HG03025 (cell line): ENCODE measurements around the gene RBM22.

Experiments used
- ATAC-seq: cut with Tn5 transposase; IDR thresholded peaks from one replicate; pipeline ENCODE4 v1.9.1; 2021; ENCODE audit warnings: mild to moderate bottlenecking, moderate library complexity; ENCODE audit not compliant: unreplicated experiment, low FRiP score

RBM22 gene

DNA sequence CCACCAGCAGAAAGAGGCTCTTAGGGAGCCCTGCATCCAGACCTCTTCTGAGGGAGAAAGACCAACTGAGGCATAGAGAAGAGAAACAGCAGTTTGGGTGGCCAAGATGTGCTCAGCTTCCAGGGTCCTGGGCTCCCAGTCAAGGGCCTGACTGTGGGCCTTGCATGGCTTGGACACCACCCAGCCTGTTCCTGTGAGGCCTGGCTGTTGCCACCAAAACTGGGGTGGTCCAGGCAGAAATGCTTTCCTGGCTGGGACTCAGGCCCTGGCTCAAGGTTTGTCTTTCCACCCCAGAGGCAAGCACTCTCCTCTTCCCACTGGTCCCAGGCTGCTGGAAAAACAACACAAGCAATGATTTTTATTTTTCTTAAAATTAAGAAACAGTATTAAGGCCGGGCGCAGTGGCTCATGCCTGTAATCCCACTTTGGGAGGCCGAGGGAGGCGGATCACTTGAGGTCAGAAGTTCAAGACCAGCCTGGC is 26.5 kb downstream of the RBM22 start:
- ATAC-seq, result no peak

DNA sequence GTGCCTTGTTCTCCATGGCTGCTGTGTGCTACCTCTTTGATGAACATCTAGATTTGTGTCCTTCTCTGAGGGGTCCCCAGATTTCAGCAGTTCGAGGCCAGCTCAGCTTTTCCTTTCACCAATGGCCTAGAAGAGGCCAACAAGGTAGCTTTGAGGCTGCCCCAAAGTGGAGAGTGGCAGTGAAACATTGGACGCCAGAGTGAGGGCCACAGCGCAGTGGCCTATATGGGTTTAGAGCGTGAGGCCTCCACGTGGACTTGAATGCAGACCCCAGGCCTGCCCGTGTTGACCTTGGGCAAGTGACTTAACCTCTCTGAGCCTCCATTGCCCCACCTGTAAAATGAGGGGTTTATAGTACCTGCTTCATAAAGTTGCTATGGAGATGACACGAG is 28.0 kb downstream of the RBM22 start:
- ATAC-seq, result no peak

DNA sequence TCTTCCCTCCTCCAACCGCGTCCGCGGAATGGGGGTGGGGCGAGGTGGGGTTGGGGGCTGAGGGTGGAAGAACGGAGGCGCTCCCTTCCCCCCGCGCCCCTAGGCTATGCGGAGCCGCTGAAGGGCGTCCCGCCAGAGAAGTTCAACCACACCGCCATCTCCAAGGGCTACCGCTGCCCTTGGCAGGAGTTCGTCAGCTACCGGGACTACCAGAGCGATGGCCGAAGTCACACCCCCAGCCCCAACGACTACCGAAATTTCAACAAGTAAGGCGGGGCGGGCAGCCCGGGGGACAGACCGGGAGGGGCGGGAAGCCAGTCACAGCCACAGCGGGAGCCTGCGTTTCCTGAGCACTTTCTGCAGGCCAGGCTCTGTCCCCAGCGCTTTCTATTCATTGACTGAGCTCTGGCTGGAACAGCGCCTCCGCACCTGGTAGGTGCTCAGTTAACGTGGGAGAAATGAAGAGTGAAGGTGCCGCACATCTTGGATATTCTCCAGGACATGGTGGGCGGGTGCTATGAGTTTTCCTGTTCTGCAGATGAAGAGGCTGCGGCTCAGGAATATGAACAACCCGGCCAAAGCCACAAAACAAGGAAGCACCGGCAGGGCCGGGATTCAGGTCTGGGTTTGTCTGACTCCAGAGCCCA is 28.5 kb downstream of the RBM22 start:
- ATAC-seq, result no peak

DNA sequence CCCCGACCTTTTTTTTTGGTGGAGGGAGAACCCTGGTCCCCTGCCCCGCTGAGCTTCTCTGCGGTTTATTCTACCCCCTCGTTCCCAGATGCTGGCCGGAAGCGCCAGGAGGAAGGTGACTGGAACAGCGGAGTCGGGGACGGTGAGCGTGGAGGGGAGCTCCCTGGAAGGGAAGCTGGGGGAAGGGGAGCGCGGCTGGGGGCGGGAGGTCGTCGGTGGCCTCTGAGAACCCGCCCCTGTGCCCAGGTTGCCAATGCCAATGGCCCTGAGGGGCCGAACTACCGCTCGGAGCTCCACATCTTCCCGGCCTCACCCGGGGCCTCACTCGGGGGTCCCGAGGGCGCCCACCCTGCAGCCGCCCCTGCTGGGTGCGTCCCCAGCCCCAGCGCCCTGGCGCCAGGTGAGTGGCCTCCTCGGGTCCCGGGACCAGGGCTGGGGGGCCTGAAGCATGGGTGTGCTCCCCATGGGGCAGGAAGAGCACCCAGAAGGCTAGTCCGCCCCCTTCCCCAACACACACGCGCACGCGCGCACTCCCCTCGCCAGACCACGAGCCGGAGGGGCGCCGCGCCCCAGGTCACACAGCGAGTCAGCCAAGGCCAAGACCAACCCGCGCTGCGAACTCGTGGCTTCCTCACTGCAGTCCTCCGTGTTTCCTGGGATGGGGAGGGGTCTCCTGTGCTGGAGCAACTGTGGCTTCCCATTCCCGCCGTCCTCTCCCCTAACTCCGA is 29.2 kb downstream of the RBM22 start:
- ATAC-seq, result no peak

DNA sequence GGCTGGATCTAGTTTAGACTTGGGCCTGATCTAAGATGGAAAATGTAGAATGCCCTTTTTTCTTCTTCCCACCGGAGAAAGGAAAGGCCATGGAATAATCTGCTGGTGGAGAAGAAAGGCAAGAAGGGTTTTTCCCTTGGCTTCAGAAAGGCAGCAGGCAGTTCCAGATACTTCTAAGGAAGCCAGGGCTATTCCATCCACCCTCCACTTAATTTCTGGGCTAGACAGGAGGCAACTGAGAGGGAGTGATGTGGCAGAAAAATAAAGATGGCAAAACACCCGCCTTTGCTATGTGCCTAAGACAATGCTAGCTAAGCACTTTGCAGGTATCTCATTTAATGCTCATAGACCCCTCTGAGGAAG is 29.9 kb downstream of the RBM22 start:
- ATAC-seq, result no peak

DNA sequence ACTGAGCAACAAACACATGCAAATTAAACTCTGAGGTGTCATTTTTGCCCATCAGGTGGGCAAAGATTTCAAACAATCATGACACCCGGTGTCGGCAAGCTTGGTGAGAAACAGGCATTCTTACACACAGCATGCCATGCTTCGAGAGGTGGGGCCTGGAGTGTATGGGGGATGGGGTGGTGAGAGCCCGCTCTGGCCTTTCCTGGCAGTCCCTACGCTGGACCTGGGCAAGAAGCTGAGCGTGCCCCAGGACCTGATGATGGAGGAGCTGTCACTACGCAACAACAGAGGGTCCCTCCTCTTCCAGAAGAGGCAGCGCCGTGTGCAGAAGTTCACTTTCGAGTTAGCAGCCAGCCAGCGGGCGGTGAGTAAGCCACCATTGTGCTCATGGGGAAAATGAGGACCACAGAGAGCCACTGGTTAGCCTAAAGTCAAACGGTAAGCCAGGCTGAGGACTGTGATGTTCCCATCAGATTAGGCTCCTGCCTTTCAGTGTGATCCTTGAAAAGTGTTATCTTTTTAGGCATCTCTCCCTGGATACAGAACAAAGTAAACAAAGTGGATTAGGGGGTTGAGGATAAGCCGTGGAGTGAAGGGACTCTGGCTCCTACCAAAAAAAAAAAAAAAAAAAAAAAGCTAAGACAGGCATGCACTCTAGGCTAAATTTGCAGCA is 30.5 kb downstream of the RBM22 start:
- ATAC-seq, result no peak

DNA sequence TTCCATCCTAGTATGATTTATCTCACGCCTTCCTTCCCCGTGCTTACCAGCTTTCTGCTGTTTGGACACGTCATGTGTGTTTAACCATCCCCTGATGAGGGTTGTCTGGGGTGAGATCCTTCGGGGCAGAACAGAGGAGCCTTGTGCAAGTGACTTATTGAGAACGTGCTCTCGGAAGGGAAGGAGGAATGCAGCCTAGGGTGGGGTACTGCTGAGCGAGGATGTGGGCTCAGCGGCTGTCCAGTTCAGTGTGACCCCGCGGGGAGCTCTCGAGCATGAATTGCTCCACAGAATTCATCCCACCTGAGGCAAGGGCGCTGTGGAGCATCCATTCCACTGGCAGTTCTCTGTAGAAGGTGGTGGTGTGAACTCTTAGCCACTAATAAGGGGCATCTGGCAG is 35.8 kb downstream of the RBM22 start:
- ATAC-seq, result no peak

GRCh38 chr5:150663936-150664335 is 36.9 kb downstream of the RBM22 start:
- no peak for ATAC-seq

DNA sequence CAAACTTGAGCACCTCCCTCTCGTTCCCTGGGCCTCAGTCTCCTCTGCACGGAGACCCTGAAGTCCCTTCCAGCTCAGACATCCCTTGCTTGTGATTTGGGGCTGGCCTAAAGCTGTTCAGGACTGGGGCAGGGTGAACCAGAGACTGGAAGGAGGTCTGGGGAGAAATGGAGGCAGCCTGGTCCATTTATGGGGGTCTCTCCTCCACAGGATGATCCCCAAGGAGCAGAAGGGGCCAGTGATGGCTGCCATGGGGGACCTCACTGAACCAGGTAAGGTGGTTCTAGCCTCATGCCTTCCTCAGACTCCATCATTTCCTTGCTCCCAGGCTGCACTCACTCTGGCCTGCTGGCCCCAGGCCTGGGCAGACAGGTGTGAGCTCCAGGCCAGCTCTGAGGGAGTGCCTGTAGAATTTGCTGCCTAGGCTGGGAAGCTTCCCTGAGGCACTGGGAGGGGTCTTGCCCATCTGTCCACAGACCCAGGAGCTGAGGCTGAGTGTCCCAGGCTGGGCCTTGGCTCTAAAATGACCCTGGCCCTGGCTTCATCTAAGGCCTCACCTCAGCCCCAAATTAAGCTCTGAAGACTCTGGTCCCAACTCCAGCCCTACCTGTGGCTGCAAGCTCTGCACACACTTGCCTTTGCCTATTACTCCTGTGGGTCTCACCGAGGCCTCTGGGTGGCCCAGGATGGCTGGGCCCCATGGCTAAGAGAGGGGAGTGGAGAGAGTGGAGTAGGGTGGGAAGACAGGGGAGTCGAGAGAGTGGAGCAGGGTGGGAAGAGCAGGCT is 37.9 kb downstream of the RBM22 start:
- ATAC-seq, result no peak

DNA sequence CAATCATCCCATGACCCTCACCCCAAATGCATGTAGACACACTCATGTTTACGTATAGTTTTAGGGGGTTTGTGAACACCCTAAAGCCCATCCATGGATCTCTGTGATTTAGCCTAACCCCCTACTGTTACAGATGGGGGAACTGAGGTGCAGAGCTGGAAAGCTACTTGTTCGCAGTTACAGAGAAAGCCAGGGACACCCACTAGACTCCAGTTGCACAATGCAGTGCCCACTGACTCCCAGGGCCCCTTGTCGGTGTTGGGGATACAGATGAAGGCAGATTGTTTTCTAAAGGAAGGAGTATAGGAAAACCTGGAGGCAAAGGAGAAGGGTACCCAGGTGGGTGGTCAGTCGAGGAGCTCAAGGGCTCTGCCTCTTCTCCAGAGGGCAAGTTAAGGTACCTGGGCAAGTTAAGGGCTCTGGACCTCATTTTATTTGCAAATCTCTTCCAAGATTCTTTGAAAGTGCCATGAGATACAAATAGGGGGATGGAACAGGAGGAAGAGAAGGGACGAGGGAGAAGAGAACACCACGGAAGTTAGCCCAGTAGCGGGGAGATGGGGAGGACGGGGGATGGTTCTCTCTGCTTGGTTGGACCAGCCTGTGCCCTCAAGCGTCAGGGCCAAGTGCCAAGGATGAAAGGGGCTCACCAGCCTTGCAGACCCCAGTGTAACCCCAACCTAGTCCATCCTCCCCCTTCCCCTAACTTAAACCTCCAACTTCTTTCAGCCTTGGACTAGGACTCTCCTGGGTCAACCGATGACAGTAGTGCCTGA is 38.9 kb downstream of the RBM22 start:
- ATAC-seq, result no peak

DNA sequence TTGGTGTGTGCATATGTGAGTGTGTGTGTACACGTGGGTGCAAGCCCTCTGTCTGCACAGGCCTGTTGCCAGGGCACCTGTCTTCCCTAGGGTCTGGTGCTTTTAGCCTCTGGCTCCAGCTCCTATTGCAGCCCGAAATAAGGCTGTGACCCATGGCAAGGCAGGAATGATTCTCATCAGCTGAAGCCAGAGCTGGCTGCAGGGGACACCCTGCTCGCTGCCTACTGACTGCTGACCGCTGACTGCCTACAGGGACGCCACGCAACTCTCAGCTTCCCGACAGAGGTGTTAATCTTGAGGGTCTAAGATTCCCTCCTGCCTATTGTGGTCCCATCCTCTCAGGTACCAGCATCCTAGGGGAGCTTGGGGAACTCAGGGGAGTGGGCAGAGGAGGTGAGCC is 39.8 kb downstream of the RBM22 start, which contains the start of gene MYOZ3:
Gene MYOZ3 (plus strand): TSS at position 166 of the 400 bp plus-strand sequence. CDS start 1,691 bp downstream, outside the sequence.
- ATAC-seq, result no peak

DNA sequence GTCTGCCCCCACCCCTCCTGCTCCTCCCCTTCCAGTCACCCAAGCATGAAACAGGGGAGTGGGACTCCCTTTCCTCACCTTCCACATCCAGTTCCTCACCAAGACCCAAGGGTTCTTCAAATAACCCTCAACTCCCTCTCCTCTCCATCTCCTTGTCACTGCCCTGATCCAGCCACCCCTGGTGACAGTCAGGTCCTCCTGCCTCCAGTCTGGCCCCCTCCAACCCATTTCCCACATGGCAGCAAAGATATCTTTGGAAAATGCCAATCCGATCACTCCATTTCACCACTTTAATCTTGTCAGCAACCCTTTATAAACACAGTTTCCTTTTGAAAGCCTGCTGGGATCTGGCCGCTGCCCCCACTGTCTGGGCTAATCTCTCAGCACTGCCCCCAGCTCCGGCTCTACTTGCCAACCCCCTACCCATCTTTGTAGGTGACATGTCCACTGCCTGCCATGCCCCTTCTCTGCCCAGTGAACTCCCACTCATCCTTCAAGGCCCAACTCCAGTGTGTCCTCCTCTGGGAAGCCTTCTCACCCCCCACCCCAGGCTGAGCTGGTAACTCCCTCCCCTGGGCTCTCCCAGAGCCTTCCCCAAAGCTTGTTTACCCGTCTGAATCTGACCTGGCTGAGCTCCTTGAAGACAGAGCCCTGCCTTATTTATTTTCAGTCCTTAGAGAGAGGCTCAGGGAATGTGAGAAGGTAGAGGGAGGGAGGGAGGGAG is 40.6 kb downstream of the RBM22 start:
- no peak for ATAC-seq

GRCh38 chr5:150659360-150660107 is 41.3 kb downstream of the RBM22 start:
- no peak for ATAC-seq

DNA sequence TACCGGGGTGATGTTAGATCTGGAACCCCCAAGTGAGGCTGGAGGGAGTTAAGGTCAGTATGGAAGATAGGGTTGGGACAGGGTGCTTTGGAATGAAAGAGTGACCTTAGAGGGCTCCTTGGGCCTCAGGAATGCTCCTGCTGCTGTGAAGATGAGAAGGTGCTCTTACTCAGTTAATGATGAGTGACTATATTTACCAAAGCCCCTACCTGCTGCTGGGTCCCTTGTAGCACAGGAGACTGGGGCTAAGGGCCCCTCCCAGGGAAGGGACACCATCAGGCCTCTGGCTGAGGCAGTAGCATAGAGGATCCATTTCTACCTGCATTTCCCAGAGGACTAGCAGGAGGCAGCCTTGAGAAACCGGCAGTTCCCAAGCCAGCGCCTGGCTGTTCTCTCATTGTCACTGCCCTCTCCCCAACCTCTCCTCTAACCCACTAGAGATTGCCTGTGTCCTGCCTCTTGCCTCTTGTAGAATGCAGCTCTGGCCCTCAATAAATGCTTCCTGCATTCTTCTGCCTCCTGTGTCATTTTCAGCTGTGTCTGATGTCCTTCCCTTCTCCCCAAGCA is 42.1 kb downstream of the RBM22 start:
- no peak for ATAC-seq

DNA sequence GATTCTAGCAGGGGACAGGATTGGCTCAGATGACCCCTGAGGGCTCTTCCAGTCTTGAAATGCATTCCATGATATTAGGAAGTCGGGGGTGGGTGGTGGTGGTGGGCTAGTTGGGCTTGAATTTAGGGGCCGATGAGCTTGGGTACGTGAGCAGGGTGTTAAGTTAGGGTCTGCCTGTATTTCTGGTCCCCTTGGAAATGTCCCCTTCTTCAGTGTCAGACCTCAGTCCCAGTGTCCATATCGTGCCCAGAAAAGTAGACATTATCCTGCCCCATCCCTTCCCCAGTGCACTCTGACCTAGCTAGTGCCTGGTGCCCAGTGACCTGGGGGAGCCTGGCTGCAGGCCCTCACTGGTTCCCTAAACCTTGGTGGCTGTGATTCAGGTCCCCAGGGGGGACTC is 42.7 kb downstream of the RBM22 start:
- no peak for ATAC-seq

DNA sequence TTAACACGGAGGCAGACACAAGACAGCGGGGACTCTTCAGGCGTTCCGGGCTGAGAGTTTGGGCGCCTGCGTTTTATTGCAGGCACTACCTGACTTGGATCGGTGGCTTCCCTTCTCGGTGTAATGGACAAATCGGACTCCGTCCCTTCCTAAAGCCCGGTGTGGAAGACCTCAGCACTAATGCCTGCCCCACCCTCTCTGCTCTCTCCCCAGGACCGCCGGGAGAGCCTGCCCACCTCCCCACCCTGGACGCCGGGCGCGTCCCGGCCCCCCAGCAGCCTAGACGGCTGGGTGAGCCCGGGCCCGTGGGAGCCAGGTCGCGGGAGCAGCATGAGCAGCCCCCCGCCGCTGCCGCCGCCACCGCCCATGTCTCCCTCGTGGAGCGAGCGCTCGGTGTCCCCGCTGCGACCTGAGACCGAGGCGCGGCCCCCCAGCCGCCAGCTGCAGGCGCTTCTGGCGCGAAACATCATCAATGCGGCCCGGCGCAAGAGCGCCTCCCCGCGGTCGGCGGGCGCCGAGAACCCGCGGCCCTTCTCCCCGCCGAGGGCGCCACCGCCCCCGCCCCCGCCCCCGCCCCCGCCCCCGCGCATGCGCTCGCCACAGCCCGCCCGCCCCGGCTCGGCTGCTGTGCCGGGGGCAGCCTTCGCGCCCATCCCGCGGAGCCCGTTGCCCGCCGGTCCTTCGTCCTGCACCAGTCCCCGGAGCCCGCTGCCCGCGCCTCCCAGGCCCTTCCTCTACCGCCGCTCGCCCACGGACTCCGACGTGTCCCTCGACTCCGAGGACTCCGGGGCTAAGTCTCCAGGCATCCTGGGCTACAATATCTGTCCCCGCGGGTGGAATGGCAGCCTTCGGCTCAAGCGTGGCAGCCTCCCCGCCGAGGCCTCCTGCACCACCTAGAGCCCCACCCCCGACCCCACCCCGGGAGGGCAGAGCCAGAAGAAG is 44.4 kb downstream of the RBM22 start:
- ATAC-seq, result peak; percentile 70

DNA sequence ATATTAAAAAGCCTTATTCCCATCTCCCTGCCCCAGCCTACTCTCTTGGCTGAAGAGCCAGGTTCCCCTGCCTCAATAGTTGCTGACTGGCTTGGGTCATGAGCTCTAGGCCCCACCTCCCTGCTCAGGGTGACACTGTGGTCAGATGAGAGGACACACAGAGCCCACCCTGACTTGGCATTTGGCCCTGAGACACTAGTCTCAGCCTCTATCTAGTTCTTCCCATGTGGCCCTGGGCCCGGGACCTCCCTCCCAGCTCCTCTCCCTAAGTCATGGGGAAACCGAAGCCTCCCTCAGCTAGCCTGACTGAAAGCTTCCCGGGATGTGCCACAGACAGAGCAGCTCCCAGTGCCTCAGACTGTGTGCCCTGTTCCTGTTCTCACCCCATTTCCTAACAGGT is 45.6 kb downstream of the RBM22 start:
- ATAC-seq, result no peak
